HG02798 (cell line): ENCODE measurements around the gene DBH.

Experiments
- ATAC-seq: cut with Tn5 transposase; IDR thresholded peaks from one replicate; pipeline ENCODE4 v1.9.1; 2021; ENCODE audit warnings: mild to moderate bottlenecking; ENCODE audit not compliant: unreplicated experiment, poor library complexity

DBH gene

DNA sequence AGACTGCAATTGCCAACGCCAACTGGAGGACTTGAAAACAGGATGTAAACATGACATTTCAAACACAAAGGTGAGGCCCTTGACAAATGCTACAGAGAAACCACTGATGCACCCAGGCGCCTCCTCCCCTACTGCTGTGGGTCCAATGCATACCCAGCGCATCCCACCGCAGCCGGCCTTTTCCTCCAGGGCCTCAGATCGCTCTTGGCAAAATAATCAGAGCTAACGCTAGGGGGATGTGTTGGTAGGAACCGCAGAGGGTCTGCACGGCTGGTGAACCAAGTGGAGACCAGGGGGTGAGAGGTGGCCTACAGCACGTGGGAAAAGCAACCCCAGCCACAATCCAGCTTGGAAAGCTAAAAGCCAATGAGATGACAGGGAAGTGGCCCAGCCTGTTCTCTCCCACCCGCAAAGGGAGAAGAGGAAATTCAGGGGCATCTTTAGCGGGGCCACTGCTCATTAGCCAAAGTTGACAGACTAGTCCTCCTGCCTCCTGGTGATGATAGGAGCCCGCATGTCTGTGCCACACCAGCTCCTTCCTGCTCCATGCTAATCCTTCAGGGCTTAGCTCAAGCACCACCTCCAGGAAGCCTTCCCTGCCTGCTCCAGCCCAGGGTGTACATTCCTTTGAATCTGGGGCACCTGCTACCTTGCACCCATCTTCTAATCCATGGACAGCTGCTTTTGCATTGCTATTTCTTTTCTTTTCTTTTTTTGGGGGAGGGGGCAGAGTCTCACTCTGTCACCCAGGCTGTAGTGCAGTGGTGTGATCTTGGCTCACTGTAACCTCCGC lies 32.8 kb upstream of the DBH start:
- ATAC-seq: no peak

DNA sequence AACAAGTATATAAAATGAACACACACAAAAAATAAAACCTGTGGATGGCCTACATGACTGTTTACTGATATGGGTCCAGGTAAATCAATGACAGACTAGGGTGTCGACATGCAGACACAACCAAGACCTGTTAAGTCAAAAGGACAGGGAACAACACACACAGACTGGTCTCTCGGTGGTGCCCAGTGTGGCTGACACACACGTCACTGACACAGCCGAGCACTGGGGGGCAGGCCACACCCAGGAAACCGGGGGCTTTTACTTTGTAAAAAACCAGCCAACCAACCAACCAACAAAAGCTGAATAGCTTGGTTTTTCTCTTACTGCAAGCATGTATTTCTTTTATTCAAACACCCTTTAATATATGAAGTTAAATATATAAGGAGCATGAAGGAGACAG lies 31.9 kb upstream of the DBH start:
- no peak for ATAC-seq

- no peak for ATAC-seq
Measured at GRCh38 chr9:133604856-133605255, 31.3 kb upstream of the DBH start.

GRCh38 chr9:133605446-133605845 lies 30.7 kb upstream of the DBH start:
- no peak for ATAC-seq

DNA sequence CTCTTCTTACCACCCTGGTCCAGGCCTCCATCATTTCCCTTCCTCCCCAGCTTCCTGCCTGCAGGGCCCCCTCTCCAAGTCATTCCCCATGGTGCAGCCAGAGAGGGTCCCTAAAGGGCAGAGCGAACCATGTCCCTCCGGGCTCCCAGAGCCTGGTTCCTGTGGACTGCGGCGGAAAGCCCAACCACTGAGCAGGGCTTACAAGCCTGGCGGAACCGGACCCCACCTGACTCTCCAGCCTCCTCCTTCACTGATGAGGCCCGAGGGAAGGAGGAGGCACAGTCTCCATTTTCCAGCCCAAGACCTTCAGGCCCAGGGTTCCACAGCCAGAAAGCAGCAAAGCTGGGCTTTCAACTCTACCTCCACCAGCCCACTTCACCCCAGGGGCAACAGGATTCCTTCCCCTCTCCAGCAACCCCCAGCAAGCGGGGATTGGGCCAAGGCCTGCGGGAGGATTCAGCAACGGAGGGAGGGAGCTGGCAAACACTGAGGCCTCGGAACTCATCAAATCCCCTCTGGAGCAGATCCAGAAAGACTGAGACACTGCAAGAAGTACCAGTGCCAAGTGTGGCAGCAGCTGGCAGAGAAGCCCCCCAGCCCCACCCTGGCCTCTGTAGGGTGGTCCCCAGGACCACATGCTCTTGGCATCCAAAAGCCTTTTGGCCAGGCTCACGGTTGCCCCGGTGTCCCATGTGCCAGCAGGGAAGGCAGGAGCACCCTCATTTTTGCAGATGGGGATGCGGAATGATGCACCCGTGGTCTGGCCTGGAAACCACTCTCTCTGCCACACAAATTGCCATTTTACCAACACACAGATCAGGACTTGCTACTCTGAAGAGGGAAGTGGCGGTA lies 30.1 kb upstream of the DBH start:
- no peak for ATAC-seq

DNA sequence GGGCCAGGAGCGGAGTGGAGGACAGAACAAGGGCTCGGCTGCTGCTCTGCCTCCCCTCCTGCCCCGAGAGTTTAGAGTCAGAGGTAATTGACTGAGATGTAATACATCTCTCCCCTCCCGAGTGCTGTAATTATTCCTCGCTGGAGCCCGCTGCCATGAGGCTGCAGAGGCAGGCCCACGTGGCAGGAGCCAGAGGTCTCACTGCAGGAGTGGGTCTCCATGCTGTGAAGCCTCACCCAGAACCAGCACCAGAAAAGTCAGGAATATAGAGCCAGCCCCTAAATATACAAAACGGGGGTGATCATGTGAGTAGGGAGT lies 29.5 kb upstream of the DBH start:
- no peak for ATAC-seq

DNA sequence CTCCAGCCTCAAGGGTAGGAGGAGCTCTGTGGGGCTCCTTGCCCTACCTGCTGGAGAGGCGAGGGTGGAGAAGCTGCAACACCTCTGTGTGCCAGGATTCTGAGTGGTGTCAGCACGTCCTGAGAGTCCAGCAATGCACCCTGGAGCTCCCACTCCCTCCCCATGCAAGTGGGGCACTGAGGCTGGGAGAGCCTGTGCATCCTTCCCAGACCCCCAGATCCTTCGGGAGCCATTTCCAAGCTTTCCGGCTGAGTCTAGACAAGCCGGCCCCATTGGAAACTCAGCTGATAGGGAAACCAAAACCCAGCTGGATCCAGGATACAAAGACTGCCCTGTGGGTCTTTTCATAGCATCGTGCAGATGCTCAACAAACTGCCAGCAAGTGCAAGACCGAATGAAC lies 28.8 kb upstream of the DBH start:
- ATAC-seq: no peak

GRCh38 chr9:133607976-133608375 lies 28.2 kb upstream of the DBH start:
- no peak for ATAC-seq

DNA sequence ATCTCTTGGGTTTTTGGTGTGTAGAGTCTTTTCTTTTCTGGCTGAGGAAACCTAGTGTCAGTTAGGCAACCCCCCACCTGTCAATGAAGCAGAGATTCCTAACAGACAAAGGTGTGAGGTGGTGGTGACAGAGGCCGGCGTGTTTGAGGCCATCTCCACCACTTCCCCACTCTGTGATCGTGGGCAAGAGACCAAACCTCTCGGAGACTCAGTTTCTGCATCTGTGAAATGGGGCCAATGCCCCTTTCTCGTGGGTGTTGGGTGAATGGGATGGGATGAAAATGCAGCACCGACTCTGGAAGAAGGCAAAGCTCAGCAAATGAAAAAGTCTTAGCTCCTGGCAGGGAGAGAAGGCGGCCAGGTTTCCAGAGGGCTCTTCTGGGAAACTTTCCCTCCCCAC lies 27.8 kb upstream of the DBH start:
- no peak for ATAC-seq

- no peak for ATAC-seq
Measured at GRCh38 chr9:133608889-133609288, 27.3 kb upstream of the DBH start.

- no peak for ATAC-seq
Measured at GRCh38 chr9:133609311-133610098, 26.7 kb upstream of the DBH start, which contains the start of gene FAM163B. FAM163B (minus strand) TSS chr9:133609389; CDS start chr9:133580223, 29,166 bp downstream.

- no peak for ATAC-seq
Measured at GRCh38 chr9:133610845-133611244, 25.3 kb upstream of the DBH start.

GRCh38 chr9:133612051-133612450 lies 24.1 kb upstream of the DBH start:
- no peak for ATAC-seq

GRCh38 chr9:133612816-133613215 lies 23.3 kb upstream of the DBH start:
- no peak for ATAC-seq

DNA sequence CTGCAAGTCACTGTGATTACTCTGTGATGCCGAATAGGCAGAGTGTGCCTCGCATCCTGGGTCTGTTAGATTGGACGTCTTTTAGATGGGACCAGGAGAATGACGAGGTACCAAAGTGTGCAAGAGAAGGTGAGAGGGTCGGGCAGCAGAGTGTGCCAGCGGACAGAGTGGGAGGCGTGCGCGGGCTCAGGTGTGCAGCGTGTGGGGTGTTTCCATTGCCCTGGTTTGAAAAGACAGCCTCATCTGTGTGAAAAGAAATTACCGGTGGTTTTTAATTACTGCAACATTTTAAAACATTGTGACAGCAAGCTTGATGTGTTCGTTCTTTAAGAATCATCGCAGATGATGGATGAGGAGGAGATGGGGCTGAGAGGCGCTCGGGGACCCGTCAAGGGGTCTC lies 22.7 kb upstream of the DBH start:
- no peak for ATAC-seq

DNA sequence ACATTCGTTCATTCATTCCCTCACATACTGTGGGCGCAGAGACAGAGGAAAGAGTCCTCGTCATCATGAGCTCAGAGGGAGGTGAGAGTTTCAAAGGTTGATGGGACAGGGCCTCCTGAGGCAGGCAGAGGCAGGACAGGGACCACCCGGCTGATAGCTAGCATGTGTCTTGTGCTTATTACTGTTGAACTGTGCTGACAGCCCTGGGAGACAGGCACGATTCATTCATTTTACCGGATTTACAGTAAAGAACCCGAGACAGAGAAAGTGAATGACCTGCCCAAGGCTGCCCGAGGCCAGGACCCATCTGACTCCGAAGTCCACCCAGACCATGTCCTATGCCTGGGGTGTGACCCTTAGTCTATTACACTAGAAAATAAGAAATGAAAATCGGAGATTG lies 22.1 kb upstream of the DBH start:
- no peak for ATAC-seq

DNA sequence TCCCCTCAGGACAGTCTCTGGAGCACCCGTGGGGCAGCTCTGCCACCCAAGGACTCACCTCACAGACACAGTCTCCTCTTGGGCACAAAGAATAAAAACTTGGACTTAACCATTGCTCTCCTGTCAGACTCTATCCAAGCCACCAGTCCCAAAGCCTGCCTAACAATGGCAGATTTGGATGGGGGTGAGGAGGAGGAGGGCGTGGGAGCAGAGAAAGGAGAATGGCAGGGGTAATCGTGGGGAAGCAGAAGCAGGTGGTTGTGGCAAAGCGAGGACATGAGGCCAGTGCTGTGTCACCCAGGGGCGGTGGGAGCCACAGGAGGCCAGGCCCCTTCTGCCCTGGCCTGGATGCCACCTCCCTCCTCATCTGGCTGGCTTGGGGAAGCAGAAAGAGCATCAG lies 21.5 kb upstream of the DBH start:
- ATAC-seq: no peak

- no peak for ATAC-seq
Measured at GRCh38 chr9:133615186-133615585, 21.0 kb upstream of the DBH start.

GRCh38 chr9:133615606-133616188 lies 20.5 kb upstream of the DBH start:
- ATAC-seq: no peak

GRCh38 chr9:133616643-133617405 lies 19.3 kb upstream of the DBH start:
- no peak for ATAC-seq
